ENCODE results near the gene RBM48. TPM values are rescaled to one million over a fixed set of nuclear protein-coding genes. Genes with fewer than 3 reads are reported as not detected.

RBM48 gene
- total and polyA plus RNA-seq, 2 donors (not counting 1 experiment from before 2014, with no cell fraction given) = 9.8 to 12.2 TPM

- peak; percentile 40 to 79 for DNase-seq (ENCODE audit: low read depth in 2 of 2)
- no peak overlapping the region for H3K27ac ChIP-seq (ENCODE audit: insufficient read depth, low read length)
- peaks cover 84% of the 10 kb centered on the region for H3K79me2 ChIP-seq (ENCODE audit: control insufficient read depth, insufficient read depth, low read length)
- peak overlapping the region in 1 of 4 experiments; percentile 50 for H3K4me3 ChIP-seq (replicated peaks in 1 of 4; ENCODE audit: control extremely low read depth in 1 of 4, insufficient read depth in 1 of 4, low read depth in 3 of 4, low read length in 4 of 4)
- no peaks in the 10 kb centered on the region for H3K27me3 ChIP-seq (ENCODE audit: control insufficient read depth, insufficient read depth, low read length)
- peaks cover 7% of the 10 kb centered on the region for H3K4me1 ChIP-seq (ENCODE audit: control insufficient read depth, extremely low read depth, insufficient read depth, low read length)
- no peaks in the 10 kb centered on the region for H3K36me3 ChIP-seq (ENCODE audit: control insufficient read depth, insufficient read depth, low read length)
- H3K9me3 ChIP-seq (ENCODE audit: control insufficient read depth, insufficient read depth, low read depth, low read length) = no peaks in the 10 kb centered on the region
- peaks cover 5% of the 10 kb centered on the region for H4K20me1 ChIP-seq (ENCODE audit: control insufficient read depth, extremely low read depth, insufficient read depth, low read length)
- no peak overlapping the region for H2AFZ ChIP-seq (ENCODE audit: low read length)
- H3K4me2 ChIP-seq (ENCODE audit: extremely low read depth, insufficient read depth, low read length) = peak overlapping the region; percentile 54
- TF ChIP-seq EZH2 (IDR thresholded peaks at IDR 0.05; ENCODE audit: low read length, missing control alignments) = no peak
- no peak for TF ChIP-seq CTCF (conservative IDR thresholded peaks at IDR 0.05 in 1 of 2, IDR thresholded peaks at IDR 0.05 in 1 of 2; ENCODE audit: low read depth in 1 of 2, low read length in 2 of 2)
- H3K9ac ChIP-seq (ENCODE audit: insufficient read depth, low read length) = no peak overlapping the region
Measured at GRCh38 chr7:92586403-92586802, 57.8 kb downstream of the RBM48 start.

- no peaks in the 10 kb centered on the region for H3K9me3 ChIP-seq (ENCODE audit: control insufficient read depth, insufficient read depth, low read depth, low read length)
- peak overlapping the region; percentile 44 for H3K4me2 ChIP-seq (ENCODE audit: extremely low read depth, insufficient read depth, low read length)
- peak overlapping the region; percentile 15 for H3K27ac ChIP-seq (ENCODE audit: insufficient read depth, low read length)
- peak overlapping the region in 1 of 4 experiments; percentile 0 for H3K4me3 ChIP-seq (replicated peaks in 1 of 4; ENCODE audit: control extremely low read depth in 1 of 4, insufficient read depth in 1 of 4, low read depth in 3 of 4, low read length in 4 of 4)
- TF ChIP-seq CTCF (conservative IDR thresholded peaks at IDR 0.05 in 1 of 2, IDR thresholded peaks at IDR 0.05 in 1 of 2; ENCODE audit: low read depth in 1 of 2, low read length in 2 of 2) = no peak
- TF ChIP-seq EZH2 (IDR thresholded peaks at IDR 0.05; ENCODE audit: low read length, missing control alignments) = no peak
- DNase-seq (ENCODE audit: low read depth in 2 of 2) = no peak
- peaks cover 80% of the 10 kb centered on the region for H3K79me2 ChIP-seq (ENCODE audit: control insufficient read depth, insufficient read depth, low read length)
- no peaks in the 10 kb centered on the region for H3K36me3 ChIP-seq (ENCODE audit: control insufficient read depth, insufficient read depth, low read length)
- H3K27me3 ChIP-seq (ENCODE audit: control insufficient read depth, insufficient read depth, low read length) = no peaks in the 10 kb centered on the region
- H3K9ac ChIP-seq (ENCODE audit: insufficient read depth, low read length) = no peak overlapping the region
- no peak overlapping the region for H2AFZ ChIP-seq (ENCODE audit: low read length)
- H4K20me1 ChIP-seq (ENCODE audit: control insufficient read depth, extremely low read depth, insufficient read depth, low read length) = peaks cover 5% of the 10 kb centered on the region
- H3K4me1 ChIP-seq (ENCODE audit: control insufficient read depth, extremely low read depth, insufficient read depth, low read length) = peaks cover 7% of the 10 kb centered on the region
Measured at GRCh38 chr7:92586841-92587240, 58.2 kb downstream of the RBM48 start.

Other genes starting within 250 kb of the RBM48 start
- 25.9 and 32.4 TPM in 2 replicates for gene GATAD1, start 81.3 kb upstream of the RBM48 start, total RNA-seq
- gene GATAD1, start 81.3 kb upstream of the RBM48 start, polyA plus RNA-seq = 21.7 and 32.1 TPM in 2 replicates
- not detected in 2 replicates for gene ERVW-1, start 50.8 kb upstream of the RBM48 start, total RNA-seq
- not detected in 2 replicates for gene ERVW-1, start 50.8 kb upstream of the RBM48 start, polyA plus RNA-seq
- gene PEX1, start 275 bp upstream of the RBM48 start, total RNA-seq = 19.3 and 23.0 TPM in 2 replicates
- gene PEX1, start 275 bp upstream of the RBM48 start, polyA plus RNA-seq = 11.2 and 11.3 TPM in 2 replicates
- 13.6 and 20.3 TPM in 2 replicates for gene FAM133B, start 61.6 kb downstream of the RBM48 start, total RNA-seq
- 21.8 and 22.0 TPM in 2 replicates for gene FAM133B, start 61.6 kb downstream of the RBM48 start, polyA plus RNA-seq